SJCRH30 (cell line): ENCODE data around the gene FOXN4. TPM values are rescaled to one million over a fixed set of nuclear protein-coding genes. Genes with fewer than 3 reads are reported as not detected.
A peak's percentile ranks its signal among the peaks of the same experiment; 100 is the strongest.

Experiments
- DNase-seq, 2 experiments: peaks; one replicate each; pipeline ENCODE4 v3.0.0-alpha.2; 2015 to 2020
- H3K27ac ChIP-seq: fragments of 250-450 bp; sonication (Bioruptor Pico); 2 replicates; pipeline ENCODE4 v1.5.1; 2020; ENCODE audit warnings: mild to moderate bottlenecking, moderate library complexity
- H3K27me3 ChIP-seq: fragments of 250-450 bp; sonication (Bioruptor Pico); 2 replicates; pipeline ENCODE4 v1.5.1; 2020; ENCODE audit warnings: mild to moderate bottlenecking, moderate library complexity
- H3K36me3 ChIP-seq: fragments of 250-450 bp; sonication (Bioruptor Pico); 2 replicates; pipeline ENCODE4 v1.5.1; 2020; ENCODE audit warnings: mild to moderate bottlenecking, moderate library complexity
- H3K4me1 ChIP-seq: fragments of 250-450 bp; sonication (Bioruptor Pico); 2 replicates; pipeline ENCODE4 v1.5.1; 2020; ENCODE audit warnings: mild to moderate bottlenecking, moderate library complexity
- H3K4me3 ChIP-seq: fragments of 250-450 bp; sonication (Bioruptor Pico); 2 replicates; pipeline ENCODE4 v1.5.1; 2020; ENCODE audit warnings: mild to moderate bottlenecking, moderate library complexity
- H3K9me3 ChIP-seq: fragments of 250-450 bp; sonication (Bioruptor Pico); replicated peaks from 2 replicates; pipeline ENCODE4 v1.5.1; 2020; ENCODE audit warnings: mild to moderate bottlenecking, moderate library complexity
- total RNA-seq: library from RNA; depleted of rRNA; stranded (reverse); fragments of >200 nt; shearing (Covaris generic); gene quantifications from 2 replicates; pipeline ENCODE4 v1.2.3, GENCODE V29; 2014

Gene FOXN4
- total RNA-seq, 1 experiment from 2014 or later = not detected

DNA sequence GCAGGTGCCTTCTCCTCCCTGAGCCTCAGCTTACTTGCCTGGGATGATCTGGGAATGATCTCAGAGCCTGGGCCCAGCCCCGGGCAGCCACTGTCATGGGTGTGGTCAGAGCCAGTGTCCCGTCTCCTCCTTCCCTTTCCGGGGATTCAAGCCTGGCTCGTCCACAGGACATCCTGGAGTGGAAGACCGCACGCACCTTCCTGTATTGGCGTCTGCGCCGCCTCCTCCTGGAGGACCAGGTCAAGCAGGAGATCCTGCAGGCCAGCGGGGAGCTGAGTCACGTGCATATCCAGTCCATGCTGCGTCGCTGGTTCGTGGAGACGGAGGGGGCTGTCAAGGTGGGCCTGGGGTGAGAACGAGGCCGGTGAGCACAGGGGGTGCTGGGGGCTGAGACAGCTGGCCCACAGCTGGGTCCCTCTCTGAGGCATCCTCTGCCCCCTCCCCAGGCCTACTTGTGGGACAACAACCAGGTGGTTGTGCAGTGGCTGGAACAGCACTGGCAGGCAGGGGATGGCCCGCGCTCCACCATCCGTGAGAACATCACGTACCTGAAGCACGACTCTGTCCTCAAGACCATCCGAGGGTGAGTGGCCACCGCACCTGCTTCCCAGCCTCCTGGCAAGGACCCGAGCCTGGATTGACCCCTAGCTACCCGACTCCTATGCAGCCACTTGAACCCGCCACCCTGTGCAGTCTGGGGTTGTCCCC lies 44.0 kb downstream of the FOXN4 start:
- no peak for DNase-seq
- Histone ChIP-seq H3K4me3 (no peak overlapping the region), H3K4me1 (no peaks in the 10 kb centered on the region), H3K36me3 (no peaks in the 10 kb centered on the region), H3K9me3 (no peaks in the 10 kb centered on the region; the same call in 1 of the 2 replicates), H3K27me3 (no peaks in the 10 kb centered on the region), H3K27ac (no peak overlapping the region)

GRCh38 chr12:109264095-109264942 lies 44.8 kb downstream of the FOXN4 start:
- no peaks in the 10 kb centered on the region for H3K27me3 ChIP-seq
- H3K4me1 ChIP-seq = no peaks in the 10 kb centered on the region
- no peak overlapping the region for H3K27ac ChIP-seq
- DNase-seq = peak; percentile 60 to 71
- no peak overlapping the region for H3K4me3 ChIP-seq
- H3K9me3 ChIP-seq = no peaks in the 10 kb centered on the region; the same call in 1 of the 2 replicates
- no peaks in the 10 kb centered on the region for H3K36me3 ChIP-seq

DNA sequence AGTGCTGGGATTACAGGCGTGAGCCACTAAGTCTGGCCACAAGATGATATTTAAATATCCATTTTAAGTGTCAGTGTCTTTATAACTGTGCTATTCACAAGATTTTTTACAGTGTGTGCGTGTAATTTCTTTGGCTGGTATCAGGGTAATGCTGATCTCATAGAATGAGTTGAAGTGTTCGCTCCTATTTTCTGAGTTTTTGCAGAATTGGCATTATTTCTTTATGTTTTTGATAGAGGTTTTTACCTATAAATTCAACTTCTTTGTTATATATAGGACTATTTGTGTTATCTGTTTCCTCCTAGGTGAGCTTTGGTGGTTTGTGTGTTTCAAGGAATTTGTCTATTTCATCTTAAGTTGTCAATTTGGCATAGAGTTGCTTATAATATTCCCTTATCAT lies 45.6 kb downstream of the FOXN4 start:
- Histone ChIP-seq H3K9me3 (no peaks in the 10 kb centered on the region; the same call in 1 of the 2 replicates), H3K27me3 (no peaks in the 10 kb centered on the region), H3K36me3 (no peaks in the 10 kb centered on the region), H3K4me1 (no peaks in the 10 kb centered on the region; the same call in 1 of the 2 replicates), H3K27ac (no peak overlapping the region), H3K4me3 (no peak overlapping the region)
- no peak for DNase-seq

DNA sequence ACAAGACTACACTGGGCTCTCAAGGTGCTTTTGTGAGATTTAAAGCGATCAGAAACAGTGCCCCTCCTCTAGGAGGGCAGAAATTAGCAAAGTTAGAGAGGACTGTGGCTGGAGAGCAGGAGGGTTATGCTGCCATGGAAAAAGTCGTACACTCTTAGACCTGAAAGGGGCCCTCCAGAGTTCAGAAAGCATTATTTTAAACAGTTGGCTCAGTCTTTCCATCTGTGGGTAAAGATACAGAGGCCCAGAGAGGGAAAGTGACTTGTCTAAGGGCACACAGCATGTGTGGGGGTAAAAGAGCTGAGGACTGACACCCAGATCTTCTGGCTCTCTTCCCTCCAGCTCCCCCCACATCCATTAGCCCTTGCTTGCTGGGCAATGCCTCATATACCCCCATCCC lies 47.1 kb downstream of the FOXN4 start:
- H3K27me3 ChIP-seq = no peaks in the 10 kb centered on the region
- no peaks in the 10 kb centered on the region for H3K36me3 ChIP-seq
- DNase-seq = no peak
- H3K4me1 ChIP-seq = no peaks in the 10 kb centered on the region; the same call in 1 of the 2 replicates
- H3K4me3 ChIP-seq = no peak overlapping the region
- H3K27ac ChIP-seq = no peak overlapping the region
- H3K9me3 ChIP-seq = no peaks in the 10 kb centered on the region; the same call in 1 of the 2 replicates

GRCh38 chr12:109261087-109261486 lies 48.0 kb downstream of the FOXN4 start:
- Histone ChIP-seq H3K4me3 (no peak overlapping the region), H3K27me3 (no peaks in the 10 kb centered on the region), H3K9me3 (no peaks in the 10 kb centered on the region; the same call in 1 of the 2 replicates), H3K4me1 (no peaks in the 10 kb centered on the region; the same call in 1 of the 2 replicates), H3K36me3 (no peaks in the 10 kb centered on the region), H3K27ac (no peak overlapping the region)
- DNase-seq = no peak

DNA sequence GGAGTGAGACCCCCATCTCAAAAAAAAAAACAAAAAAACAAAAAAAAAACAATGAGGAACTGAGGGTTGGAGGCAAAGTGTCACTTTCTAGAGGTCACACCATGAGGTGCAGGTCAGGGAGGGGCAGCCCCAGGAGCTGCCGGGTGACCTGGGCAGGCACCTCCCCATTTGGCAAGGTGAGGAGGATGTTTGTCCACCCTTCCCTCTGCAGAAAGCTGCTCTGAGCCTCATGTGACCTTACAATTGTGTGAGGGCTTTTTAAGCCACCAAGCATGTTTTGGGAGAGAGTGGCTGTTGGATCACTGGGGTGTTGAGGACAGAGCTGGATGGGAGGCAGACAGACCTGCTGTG lies 49.6 kb downstream of the FOXN4 start:
- Histone ChIP-seq H3K4me1 (no peaks in the 10 kb centered on the region; the same call in 1 of the 2 replicates), H3K36me3 (no peaks in the 10 kb centered on the region), H3K27ac (no peak overlapping the region), H3K4me3 (no peak overlapping the region), H3K27me3 (no peaks in the 10 kb centered on the region), H3K9me3 (no peaks in the 10 kb centered on the region; the same call in 1 of the 2 replicates)
- DNase-seq = no peak

DNA sequence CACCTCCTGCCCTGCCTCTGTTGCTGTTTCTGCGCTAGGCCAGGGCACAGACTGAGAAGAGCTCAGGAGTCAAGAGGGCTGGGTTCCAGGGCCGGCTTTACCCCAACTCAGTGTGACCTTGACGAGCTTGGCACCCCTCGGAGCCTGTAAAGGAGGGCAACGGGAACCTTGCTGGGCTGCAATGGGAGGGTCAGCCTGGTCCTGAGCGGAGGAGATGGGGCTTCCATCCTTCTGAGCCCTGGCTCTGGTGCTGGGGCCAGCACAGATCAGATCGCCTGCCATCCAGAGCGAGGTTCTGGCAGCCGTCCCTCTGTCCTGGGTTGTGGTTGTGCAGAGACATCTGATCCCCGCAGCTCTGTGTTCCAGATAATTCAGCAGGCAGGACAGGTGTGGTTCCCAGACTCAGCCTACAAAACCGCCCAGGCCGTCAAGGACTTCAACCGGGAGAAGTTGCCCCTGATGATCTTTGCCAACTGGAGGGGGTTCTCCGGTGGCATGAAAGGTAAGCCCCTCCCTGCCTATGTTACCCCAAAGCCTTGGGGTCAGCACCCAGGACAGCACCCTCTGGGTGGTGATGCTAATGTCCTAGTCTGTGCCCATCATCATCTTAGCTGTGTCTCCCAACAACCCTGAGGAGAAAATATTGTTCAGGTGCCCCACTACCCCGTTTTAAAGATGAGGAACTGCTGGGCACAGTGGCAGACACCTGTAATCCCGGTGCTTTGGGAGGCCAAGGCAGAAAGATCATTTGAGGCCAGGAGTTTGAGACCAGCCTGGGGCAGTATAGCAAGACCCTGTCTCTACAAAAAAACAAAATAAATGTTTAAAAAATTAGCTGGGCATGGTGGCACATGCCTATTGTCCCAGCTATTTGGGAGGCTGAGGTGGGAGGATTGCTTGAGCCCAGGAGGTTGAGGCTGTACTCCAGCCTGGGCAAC lies 50.2 kb downstream of the FOXN4 start:
- no peak overlapping the region for H3K27ac ChIP-seq
- H3K4me1 ChIP-seq = no peaks in the 10 kb centered on the region; the same call in 1 of the 2 replicates
- no peaks in the 10 kb centered on the region for H3K36me3 ChIP-seq
- peak; percentile 54 to 72 for DNase-seq
- H3K4me3 ChIP-seq = no peak overlapping the region
- H3K27me3 ChIP-seq = no peaks in the 10 kb centered on the region
- H3K9me3 ChIP-seq = peaks cover under 1% of the 10 kb centered on the region; the same call in 1 of the 2 replicates

- no peaks in the 10 kb centered on the region for H3K27me3 ChIP-seq
- H3K4me3 ChIP-seq = no peak overlapping the region
- H3K36me3 ChIP-seq = no peaks in the 10 kb centered on the region
- DNase-seq = no peak
- H3K27ac ChIP-seq = no peak overlapping the region
- H3K4me1 ChIP-seq = no peaks in the 10 kb centered on the region; the same call in 1 of the 2 replicates
- 0 out of 2 replicates have a peak, but pooled peaks cover 3% of the 10 kb centered on the region for H3K9me3 ChIP-seq
Observed at GRCh38 chr12:109258201-109258600, 50.9 kb downstream of the FOXN4 start.

DNA sequence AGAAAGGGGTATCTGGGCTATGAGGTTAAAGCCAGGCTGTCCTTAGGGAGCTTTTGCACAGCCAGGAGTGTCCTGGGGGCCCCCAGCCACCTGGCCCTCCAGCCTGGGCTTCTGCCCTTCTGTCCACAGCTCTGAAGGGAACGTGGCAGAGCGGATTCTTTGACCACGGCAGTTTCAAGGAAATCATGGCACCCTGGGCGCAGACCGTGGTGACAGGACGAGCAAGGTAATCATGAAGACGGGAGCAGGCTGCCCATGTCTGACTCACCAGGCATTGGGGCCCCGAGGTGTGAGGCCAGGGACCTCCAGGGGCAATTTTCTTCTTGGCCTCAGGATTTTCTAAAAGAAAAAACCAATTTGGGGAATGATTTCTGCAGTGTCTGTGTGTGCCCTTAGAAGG lies 53.1 kb downstream of the FOXN4 start:
- Histone ChIP-seq H3K4me3 (no peak overlapping the region), H3K27ac (no peak overlapping the region), H3K36me3 (no peaks in the 10 kb centered on the region), H3K9me3 (0 out of 2 replicates have a peak, but pooled peaks cover 3% of the 10 kb centered on the region), H3K4me1 (no peaks in the 10 kb centered on the region; the same call in 1 of the 2 replicates), H3K27me3 (no peaks in the 10 kb centered on the region)
- no peak for DNase-seq

DNA sequence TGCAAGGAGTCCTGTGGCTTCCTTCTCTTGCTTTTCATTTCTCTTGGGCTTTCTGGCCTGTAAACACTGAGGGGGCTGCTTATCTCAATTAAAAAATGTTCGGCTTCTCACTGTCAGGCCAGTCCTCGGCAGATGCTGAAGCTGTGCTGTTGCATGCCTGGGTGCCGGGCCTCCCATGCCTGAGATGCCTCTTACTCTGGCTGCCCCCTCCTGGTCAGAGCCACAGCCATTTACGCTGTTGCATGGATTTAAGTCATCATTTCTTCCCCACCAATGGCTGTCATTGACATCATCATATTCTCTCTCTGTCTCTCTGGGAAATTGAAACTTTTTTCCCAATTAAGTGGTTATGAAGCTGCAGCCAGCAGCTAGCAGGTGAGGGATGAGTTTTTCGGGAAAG lies 53.7 kb downstream of the FOXN4 start:
- no peaks in the 10 kb centered on the region; the same call in 1 of the 2 replicates for H3K4me1 ChIP-seq
- H3K36me3 ChIP-seq = no peaks in the 10 kb centered on the region
- H3K9me3 ChIP-seq = 0 out of 2 replicates have a peak, but pooled peaks cover 3% of the 10 kb centered on the region
- DNase-seq = no peak
- no peak overlapping the region for H3K4me3 ChIP-seq
- H3K27ac ChIP-seq = no peak overlapping the region
- no peaks in the 10 kb centered on the region for H3K27me3 ChIP-seq

GRCh38 chr12:109253913-109254544 lies 55.1 kb downstream of the FOXN4 start:
- H3K27ac ChIP-seq = no peak overlapping the region
- H3K36me3 ChIP-seq = no peaks in the 10 kb centered on the region
- H3K4me3 ChIP-seq = no peak overlapping the region
- H3K4me1 ChIP-seq = no peaks in the 10 kb centered on the region; the same call in 1 of the 2 replicates
- DNase-seq = no peak
- no peaks in the 10 kb centered on the region for H3K27me3 ChIP-seq
- H3K9me3 ChIP-seq = 0 out of 2 replicates have a peak, but pooled peaks cover 3% of the 10 kb centered on the region

DNA sequence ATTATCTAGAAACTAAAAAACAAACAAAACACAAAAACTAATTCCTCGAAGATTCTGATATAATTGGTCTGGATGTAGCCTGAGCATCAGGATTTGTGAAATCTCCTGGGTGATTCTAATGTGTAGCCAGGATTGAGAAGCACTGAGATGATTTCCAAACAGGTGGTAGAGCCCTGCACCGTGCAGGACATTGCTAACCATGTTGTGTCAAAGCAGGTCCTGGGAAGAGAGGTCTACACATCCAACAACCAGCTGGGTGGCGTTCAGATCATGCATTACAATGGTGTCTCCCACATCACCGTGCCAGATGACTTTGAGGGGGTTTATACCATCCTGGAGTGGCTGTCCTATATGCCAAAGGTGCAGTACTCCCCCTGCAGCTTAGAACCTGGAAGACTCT lies 56.3 kb downstream of the FOXN4 start:
- Histone ChIP-seq H3K9me3 (0 out of 2 replicates have a peak, but pooled peaks cover 3% of the 10 kb centered on the region), H3K27ac (no peak overlapping the region), H3K36me3 (no peaks in the 10 kb centered on the region), H3K27me3 (no peaks in the 10 kb centered on the region), H3K4me1 (no peaks in the 10 kb centered on the region), H3K4me3 (no peak overlapping the region)
- DNase-seq = no peak

- Histone ChIP-seq H3K4me3 (no peak overlapping the region), H3K4me1 (no peaks in the 10 kb centered on the region), H3K9me3 (0 out of 2 replicates have a peak, but pooled peaks cover 3% of the 10 kb centered on the region), H3K27ac (no peak overlapping the region), H3K36me3 (no peaks in the 10 kb centered on the region), H3K27me3 (no peaks in the 10 kb centered on the region)
- no peak for DNase-seq
Observed at GRCh38 chr12:109250523-109250922, 58.6 kb downstream of the FOXN4 start.
